ENCODE results near the gene JPH3.

DNA sequence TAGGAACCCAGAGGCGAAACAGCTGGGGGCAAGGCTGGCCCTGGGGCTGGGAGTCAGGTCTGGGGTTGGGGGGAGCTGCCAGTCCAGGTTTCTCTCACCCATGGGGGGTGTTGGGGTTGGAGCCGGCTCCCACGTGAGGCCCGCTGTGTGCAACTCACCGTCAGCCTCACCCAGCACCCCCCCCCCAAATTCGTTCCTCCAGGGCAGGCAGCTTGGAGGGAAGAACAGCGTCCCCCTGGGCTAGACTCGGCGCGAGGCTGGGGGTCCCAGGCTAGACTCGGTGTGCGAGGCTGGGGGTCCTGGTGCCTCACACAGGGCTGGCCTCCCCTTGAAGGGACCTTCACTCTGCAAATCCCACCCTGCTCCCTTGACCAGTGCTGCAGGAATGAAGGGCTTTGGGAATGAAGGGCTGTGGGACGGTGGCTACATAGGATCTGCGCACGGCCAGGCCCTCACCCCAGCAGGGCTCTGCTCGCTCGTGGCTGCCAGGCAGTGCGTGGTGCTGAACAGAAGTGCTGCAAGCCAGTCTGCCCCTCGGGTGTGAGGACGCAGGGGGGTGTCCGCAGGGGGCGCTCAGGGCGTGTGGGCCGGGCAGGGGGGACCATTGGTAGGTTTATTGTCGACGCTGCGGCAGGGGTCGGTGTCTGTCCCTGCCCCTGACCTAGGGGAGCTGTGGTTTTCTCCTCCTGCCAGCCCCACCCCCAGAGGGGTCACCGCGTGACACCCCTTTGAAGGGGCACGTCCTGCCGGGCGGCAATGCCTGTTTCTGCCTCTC, 88.8 kb downstream of the JPH3 start:
- no peak for TF ChIP-seq POLR2A (IDR thresholded peaks at IDR 0.05)
- TF ChIP-seq, protein P1, sequence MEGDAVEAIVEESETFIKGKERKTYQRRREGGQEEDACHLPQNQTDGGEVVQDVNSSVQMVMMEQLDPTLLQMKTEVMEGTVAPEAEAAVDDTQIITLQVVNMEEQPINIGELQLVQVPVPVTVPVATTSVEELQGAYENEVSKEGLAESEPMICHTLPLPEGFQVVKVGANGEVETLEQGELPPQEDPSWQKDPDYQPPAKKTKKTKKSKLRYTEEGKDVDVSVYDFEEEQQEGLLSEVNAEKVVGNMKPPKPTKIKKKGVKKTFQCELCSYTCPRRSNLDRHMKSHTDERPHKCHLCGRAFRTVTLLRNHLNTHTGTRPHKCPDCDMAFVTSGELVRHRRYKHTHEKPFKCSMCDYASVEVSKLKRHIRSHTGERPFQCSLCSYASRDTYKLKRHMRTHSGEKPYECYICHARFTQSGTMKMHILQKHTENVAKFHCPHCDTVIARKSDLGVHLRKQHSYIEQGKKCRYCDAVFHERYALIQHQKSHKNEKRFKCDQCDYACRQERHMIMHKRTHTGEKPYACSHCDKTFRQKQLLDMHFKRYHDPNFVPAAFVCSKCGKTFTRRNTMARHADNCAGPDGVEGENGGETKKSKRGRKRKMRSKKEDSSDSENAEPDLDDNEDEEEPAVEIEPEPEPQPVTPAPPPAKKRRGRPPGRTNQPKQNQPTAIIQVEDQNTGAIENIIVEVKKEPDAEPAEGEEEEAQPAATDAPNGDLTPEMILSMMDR (IDR thresholded peaks at IDR 0.05) = no peak
